Panc1 (cell line): ENCODE results near the gene ZNF25. TPM values are rescaled to one million over a fixed set of nuclear protein-coding genes. Genes with fewer than 3 reads are reported as not detected.
"Not testable (repeated sequence)": the region's sequence is repeated elsewhere in the genome, so short reads cannot be mapped to it uniquely, and the experiment has no call there.

ENCODE experiments used
- ATAC-seq: fragments of 200-7000 bp; cut with Tn5 transposase; 2 replicates; pipeline ENCODE4 v1.9.1; 2020; ENCODE audit warnings: mild to moderate bottlenecking, moderate library complexity
- BruUV-seq: library from RNA; stranded (reverse); fragments of 400-500 nt; replicated peaks from 2 replicates; lab custom pipeline; 2021; lab: Mats Ljungman, UMichigan
- CTCF ChIA-PET: fragments of 300-600 bp; sonication (Branson Sonifier 250); formaldehyde crosslinking; loops from one replicate; lab custom pipeline; 2022; ENCODE audit warnings: antibody characterized with exemption; lab: Charles Lee
- POLR2A ChIA-PET: fragments of 300-600 bp; sonication (Branson Sonifier 250); formaldehyde crosslinking; loops from one replicate; lab custom pipeline; 2022; ENCODE audit warnings: antibody characterized with exemption; lab: Charles Lee
- DNase-seq: peaks from one replicate; pipeline ENCODE4 v3.0.0-alpha.2; 2010; ENCODE audit warnings: low read depth, low spot score
- H3K27ac ChIP-seq: 2 replicates; pipeline ENCODE4 v1.5.1; 2011; ENCODE audit warnings: mild to moderate bottlenecking, low read length, inconsistent platforms
- H3K27me3 ChIP-seq: fragments of 200-500 bp; sonication (Bioruptor generic); 2 replicates; pipeline ENCODE4 v1.6.0; 2014; ENCODE audit warnings: low read length, inconsistent platforms; ENCODE audit not compliant: control insufficient read depth, insufficient read depth
- H3K36me3 ChIP-seq: fragments of 200-500 bp; sonication (Bioruptor generic); 2 replicates; pipeline ENCODE4 v1.5.1; 2014; ENCODE audit warnings: inconsistent platforms, mild to moderate bottlenecking, low read length, moderate library complexity; ENCODE audit not compliant: control insufficient read depth, insufficient read depth
- H3K4me1 ChIP-seq: 2 replicates; pipeline ENCODE4 v1.5.1; 2011; ENCODE audit warnings: inconsistent platforms, mild to moderate bottlenecking, low read length, moderate library complexity; ENCODE audit not compliant: control insufficient read depth, insufficient read depth
- H3K4me3 ChIP-seq, 2 experiments: 2 replicates each; pipeline ENCODE4 v1.5.1; 2011 to 2012; ENCODE audit warnings: low read depth in 2 of 2, low read length in 2 of 2, mild to moderate bottlenecking in 2 of 2, inconsistent platforms in 1 of 2, moderate library complexity in 1 of 2
- H3K9me3 ChIP-seq: fragments of 200-500 bp; sonication (Bioruptor generic); 2 replicates; pipeline ENCODE4 v1.5.1; 2014; ENCODE audit warnings: low read depth, mild to moderate bottlenecking, inconsistent platforms, low read length, moderate library complexity; ENCODE audit not compliant: control insufficient read depth, insufficient read depth
- POLR2AphosphoS5 ChIP-seq: IDR thresholded peaks from 2 replicates; pipeline ENCODE4 v1.6.1; 2012; ENCODE audit warnings: mild to moderate bottlenecking, low read depth, low read length, moderate library complexity
- SIN3A ChIP-seq: IDR thresholded peaks from 2 replicates; pipeline ENCODE4 v1.6.1; 2012; ENCODE audit warnings: low read depth, mild to moderate bottlenecking, low read length, moderate library complexity, borderline replicate concordance; ENCODE audit not compliant: insufficient read depth
- TCF7L2 ChIP-seq: IDR thresholded peaks from 2 replicates; pipeline ENCODE4 v1.6.1; 2011; ENCODE audit warnings: mild to moderate bottlenecking, low read depth, low read length, inconsistent platforms
- in situ Hi-C: cut with HindIII; loops from 2 replicates; pipeline ENCODE4 v1.10.0; 2016; ENCODE audit warnings: low sequenced_read_pairs, low pct_unique_long_range_greater_than_20kb
- intact Hi-C: fragments of 100-400 bp; cut with micrococcal nuclease; formaldehyde crosslinking; loops from one replicate; pipeline ENCODE4 v1.10.0; 2022; ENCODE audit not compliant: unreplicated experiment
- total RNA-seq: library from RNA; stranded (reverse); gene quantifications from one replicate; pipeline ENCODE4 v1.2.1, GENCODE V29; 2021; ENCODE audit not compliant: unreplicated experiment
- TF ChIP-seq, protein P1 (sequence below), 2 experiments: IDR thresholded peaks; 2 replicates each; pipeline ENCODE4 v1.6.1; 2011 to 2012; ENCODE audit warnings: low read depth in 2 of 2, control low read depth in 1 of 2, low read length in 1 of 2, mild to moderate bottlenecking in 1 of 2, moderate library complexity in 1 of 2; ENCODE audit not compliant: insufficient read depth in 1 of 2
- TF ChIP-seq, protein P2 (sequence below): fragments of 450-650 bp; IDR thresholded peaks from 2 replicates; pipeline ENCODE4 v1.5.1; 2017; ENCODE audit warnings: mild to moderate bottlenecking

The ZNF25 gene
- total RNA-seq, 1 experiment from 2014 or later = 2.9 TPM

- Histone ChIP-seq H3K4me1 (no peaks in the 10 kb centered on the region), H3K9me3 (no peaks in the 10 kb centered on the region), H3K27ac (no peak overlapping the region), H3K4me3 (no peak overlapping the region), H3K27me3 (no peaks in the 10 kb centered on the region), H3K36me3 (no peaks in the 10 kb centered on the region)
- ChIA-PET POLR2A (no interaction called here), CTCF (no interaction called here)
- intact Hi-C loops = no loop called here
- DNase-seq (no peak), ATAC-seq (no peak)
- no TSS peak for BruUV-seq
- no peak for TF ChIP-seq SIN3A
- in situ Hi-C loops = no loop called here
Measured at GRCh38 chr10:37930423-37930822, 46.0 kb downstream of the ZNF25 start.

DNA sequence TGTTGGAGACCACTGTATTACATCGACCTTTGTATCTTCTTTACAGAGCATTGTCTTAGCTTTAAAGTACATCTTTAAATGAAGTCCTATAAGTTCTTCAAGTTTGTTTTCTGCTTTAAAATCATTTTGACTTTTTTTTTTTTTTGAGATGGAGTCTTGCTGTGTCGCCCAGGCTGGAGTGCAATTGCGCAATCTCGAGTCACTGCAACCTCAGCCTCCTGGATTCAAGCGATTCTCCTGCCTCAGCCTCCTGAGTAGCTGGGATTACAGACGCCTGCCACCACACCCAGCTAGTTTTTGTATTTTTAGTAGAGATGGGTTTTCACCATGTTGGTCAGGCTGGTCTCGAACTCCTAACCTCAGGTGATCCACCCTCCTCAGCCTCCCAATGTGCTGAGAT is 68.3 kb downstream of the ZNF25 start:
- in situ Hi-C loops, intact Hi-C loops, BruUV-seq, H3K36me3 ChIP-seq, DNase-seq, H3K4me1 ChIP-seq, CTCF ChIA-PET, H3K27ac ChIP-seq, H3K27me3 ChIP-seq, ATAC-seq, H3K4me3 ChIP-seq, H3K9me3 ChIP-seq: not testable (repeated sequence)
- POLR2A ChIA-PET = interaction anchor here (0.7 kb wide), 1 partner anchor 520 kb away, joined by 5 read pairs; no protein-coding TSS in a partner anchor

- in situ Hi-C loops = no loop called here
- no peak overlapping the region for H3K27ac ChIP-seq
- H3K36me3 ChIP-seq = no peaks in the 10 kb centered on the region
- H3K27me3 ChIP-seq = no peaks in the 10 kb centered on the region
- no peak for ATAC-seq
- no peaks in the 10 kb centered on the region for H3K9me3 ChIP-seq
- no TSS peak for BruUV-seq
- intact Hi-C loops = no loop called here
- DNase-seq = no peak
- TF ChIP-seq, protein P1, sequence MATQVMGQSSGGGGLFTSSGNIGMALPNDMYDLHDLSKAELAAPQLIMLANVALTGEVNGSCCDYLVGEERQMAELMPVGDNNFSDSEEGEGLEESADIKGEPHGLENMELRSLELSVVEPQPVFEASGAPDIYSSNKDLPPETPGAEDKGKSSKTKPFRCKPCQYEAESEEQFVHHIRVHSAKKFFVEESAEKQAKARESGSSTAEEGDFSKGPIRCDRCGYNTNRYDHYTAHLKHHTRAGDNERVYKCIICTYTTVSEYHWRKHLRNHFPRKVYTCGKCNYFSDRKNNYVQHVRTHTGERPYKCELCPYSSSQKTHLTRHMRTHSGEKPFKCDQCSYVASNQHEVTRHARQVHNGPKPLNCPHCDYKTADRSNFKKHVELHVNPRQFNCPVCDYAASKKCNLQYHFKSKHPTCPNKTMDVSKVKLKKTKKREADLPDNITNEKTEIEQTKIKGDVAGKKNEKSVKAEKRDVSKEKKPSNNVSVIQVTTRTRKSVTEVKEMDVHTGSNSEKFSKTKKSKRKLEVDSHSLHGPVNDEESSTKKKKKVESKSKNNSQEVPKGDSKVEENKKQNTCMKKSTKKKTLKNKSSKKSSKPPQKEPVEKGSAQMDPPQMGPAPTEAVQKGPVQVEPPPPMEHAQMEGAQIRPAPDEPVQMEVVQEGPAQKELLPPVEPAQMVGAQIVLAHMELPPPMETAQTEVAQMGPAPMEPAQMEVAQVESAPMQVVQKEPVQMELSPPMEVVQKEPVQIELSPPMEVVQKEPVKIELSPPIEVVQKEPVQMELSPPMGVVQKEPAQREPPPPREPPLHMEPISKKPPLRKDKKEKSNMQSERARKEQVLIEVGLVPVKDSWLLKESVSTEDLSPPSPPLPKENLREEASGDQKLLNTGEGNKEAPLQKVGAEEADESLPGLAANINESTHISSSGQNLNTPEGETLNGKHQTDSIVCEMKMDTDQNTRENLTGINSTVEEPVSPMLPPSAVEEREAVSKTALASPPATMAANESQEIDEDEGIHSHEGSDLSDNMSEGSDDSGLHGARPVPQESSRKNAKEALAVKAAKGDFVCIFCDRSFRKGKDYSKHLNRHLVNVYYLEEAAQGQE (IDR thresholded peaks at IDR 0.05; ENCODE audit: insufficient read depth in 1 of 2, low read depth in 2 of 2, low read length in 1 of 2) = no peak
- TF ChIP-seq, protein P2, sequence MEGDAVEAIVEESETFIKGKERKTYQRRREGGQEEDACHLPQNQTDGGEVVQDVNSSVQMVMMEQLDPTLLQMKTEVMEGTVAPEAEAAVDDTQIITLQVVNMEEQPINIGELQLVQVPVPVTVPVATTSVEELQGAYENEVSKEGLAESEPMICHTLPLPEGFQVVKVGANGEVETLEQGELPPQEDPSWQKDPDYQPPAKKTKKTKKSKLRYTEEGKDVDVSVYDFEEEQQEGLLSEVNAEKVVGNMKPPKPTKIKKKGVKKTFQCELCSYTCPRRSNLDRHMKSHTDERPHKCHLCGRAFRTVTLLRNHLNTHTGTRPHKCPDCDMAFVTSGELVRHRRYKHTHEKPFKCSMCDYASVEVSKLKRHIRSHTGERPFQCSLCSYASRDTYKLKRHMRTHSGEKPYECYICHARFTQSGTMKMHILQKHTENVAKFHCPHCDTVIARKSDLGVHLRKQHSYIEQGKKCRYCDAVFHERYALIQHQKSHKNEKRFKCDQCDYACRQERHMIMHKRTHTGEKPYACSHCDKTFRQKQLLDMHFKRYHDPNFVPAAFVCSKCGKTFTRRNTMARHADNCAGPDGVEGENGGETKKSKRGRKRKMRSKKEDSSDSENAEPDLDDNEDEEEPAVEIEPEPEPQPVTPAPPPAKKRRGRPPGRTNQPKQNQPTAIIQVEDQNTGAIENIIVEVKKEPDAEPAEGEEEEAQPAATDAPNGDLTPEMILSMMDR = no peak
- no peak for TF ChIP-seq SIN3A
- no peak for TF ChIP-seq TCF7L2
- TF ChIP-seq POLR2AphosphoS5 = no peak
- POLR2A ChIA-PET = no interaction called here
- no peak overlapping the region for H3K4me3 ChIP-seq
- H3K4me1 ChIP-seq = no peaks in the 10 kb centered on the region
- CTCF ChIA-PET = no interaction called here
Measured at GRCh38 chr10:37906382-37906781, 70.1 kb downstream of the ZNF25 start.

Other genes with a start within 250 kb of the ZNF25 start
- 8.1 TPM for gene ZNF248, start 119.0 kb downstream of the ZNF25 start, total RNA-seq
- 16.9 TPM for gene ZNF33A, start 34.0 kb upstream of the ZNF25 start, total RNA-seq
- gene ZNF37A, start 117.7 kb upstream of the ZNF25 start, total RNA-seq = 6.6 TPM